Gastroesophageal sphincter (tissue), 3 donors: ENCODE data around the gene B3GNT4.

ENCODE experiments used
- EP300 ChIP-seq: sonication (generic); formaldehyde crosslinking; IDR thresholded peaks from one replicate; pipeline ENCODE4 v1.6.1; 2017; ENCODE audit warnings: antibody characterized with exemption, mild to moderate bottlenecking
- POLR2A ChIP-seq, 2 donors: fragments of 450-650 bp; IDR thresholded peaks; one replicate each; pipeline ENCODE4 v1.6.1; 2017; ENCODE audit warnings: antibody characterized with exemption in 2 of 2, mild to moderate bottlenecking in 2 of 2, moderate library complexity in 1 of 2
- POLR2AphosphoS5 ChIP-seq: sonication (generic); formaldehyde crosslinking; IDR thresholded peaks from one replicate; pipeline ENCODE4 v1.6.1; 2017; ENCODE audit warnings: antibody characterized with exemption
- TF ChIP-seq, protein P1 (sequence below), 4 experiments: fragments of 200-600 bp in 2 of 4; fragments of 450-650 bp in 2 of 4; sonication (generic) in 1 of 4; IDR thresholded peaks; one replicate each; pipeline ENCODE4 v1.5.1; 2017 to 2019; ENCODE audit warnings: antibody characterized with exemption in 4 of 4, mild to moderate bottlenecking in 2 of 4, moderate library complexity in 2 of 4

DNA sequence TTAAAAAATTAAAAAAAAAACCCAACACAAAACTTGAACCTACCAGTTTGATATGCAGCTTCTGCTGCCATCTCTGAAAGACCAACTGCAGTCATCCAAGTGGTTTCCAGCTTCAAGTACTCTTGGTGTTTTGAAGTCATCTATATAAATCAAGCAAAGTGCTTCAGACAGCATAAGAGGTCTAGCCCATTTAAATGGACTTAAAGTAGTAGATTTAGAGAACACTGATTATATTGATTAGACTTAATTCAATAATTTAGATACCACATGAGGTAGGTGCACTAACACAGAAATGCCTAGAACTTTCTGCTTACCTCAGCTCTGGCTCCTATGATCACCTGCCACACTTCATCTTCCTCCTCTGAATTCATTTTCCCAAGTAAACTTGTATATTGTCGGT lies 12.9 kb downstream of the B3GNT4 start:
- TF ChIP-seq, protein P1, sequence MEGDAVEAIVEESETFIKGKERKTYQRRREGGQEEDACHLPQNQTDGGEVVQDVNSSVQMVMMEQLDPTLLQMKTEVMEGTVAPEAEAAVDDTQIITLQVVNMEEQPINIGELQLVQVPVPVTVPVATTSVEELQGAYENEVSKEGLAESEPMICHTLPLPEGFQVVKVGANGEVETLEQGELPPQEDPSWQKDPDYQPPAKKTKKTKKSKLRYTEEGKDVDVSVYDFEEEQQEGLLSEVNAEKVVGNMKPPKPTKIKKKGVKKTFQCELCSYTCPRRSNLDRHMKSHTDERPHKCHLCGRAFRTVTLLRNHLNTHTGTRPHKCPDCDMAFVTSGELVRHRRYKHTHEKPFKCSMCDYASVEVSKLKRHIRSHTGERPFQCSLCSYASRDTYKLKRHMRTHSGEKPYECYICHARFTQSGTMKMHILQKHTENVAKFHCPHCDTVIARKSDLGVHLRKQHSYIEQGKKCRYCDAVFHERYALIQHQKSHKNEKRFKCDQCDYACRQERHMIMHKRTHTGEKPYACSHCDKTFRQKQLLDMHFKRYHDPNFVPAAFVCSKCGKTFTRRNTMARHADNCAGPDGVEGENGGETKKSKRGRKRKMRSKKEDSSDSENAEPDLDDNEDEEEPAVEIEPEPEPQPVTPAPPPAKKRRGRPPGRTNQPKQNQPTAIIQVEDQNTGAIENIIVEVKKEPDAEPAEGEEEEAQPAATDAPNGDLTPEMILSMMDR (IDR thresholded peaks at IDR 0.05) = no peak
- TF ChIP-seq POLR2AphosphoS5 (no peak), POLR2A (IDR thresholded peaks at IDR 0.05) (no peak), EP300 (no peak)
